ENCODE results near the gene ZNF319.
"Not testable (repeated sequence)": the region's sequence is repeated elsewhere in the genome, so short reads cannot be mapped to it uniquely, and the experiment has no call there.

ZNF319 gene

GRCh38 chr16:57985204-57986181, 15.0 kb downstream of the ZNF319 start:
- no peak for DNase-seq (ENCODE audit: extremely low spot score, insufficient read length, low read depth)
- no peak for FAIRE-seq

DNA sequence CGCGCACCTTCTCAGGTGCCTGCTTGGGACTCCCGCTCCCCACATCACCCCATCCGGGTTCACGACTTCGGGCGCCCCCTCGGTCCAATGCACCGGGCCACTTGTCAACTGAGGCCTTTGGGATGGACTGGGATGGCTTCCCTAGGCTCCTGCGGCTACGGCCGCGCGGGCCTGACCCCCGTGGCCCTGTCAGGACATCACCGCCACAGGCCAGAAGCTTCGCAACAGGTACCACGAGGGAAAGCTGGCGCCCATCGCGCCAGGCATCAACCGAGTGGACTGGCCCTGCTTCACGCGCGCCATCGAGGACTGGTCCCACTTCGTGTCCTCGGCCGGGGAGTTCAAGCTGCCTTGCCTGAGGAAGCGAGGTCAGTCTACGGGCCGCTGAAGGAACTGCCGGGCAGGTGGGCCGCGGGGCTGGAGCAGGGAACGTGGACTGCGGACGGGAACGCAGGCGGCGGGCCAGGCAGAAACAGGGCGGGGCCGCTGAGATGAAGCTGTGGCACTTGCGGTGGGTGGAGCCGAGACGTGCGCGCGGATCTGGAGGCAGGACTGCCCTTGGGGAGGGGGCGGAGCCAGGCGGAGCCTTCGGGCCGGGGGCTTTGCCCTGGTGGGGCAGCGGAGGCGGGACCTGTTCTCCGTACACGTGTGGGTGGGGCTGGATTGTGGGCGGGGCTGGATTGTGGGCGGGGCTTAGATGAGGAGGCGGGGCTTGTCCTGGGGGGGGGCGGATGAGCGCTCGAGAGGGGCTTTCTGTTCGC, 15.8 kb downstream of the ZNF319 start:
- peak; percentile 70 for DNase-seq (ENCODE audit: extremely low spot score, insufficient read length, low read depth)
- FAIRE-seq, result peak; percentile 84

DNA sequence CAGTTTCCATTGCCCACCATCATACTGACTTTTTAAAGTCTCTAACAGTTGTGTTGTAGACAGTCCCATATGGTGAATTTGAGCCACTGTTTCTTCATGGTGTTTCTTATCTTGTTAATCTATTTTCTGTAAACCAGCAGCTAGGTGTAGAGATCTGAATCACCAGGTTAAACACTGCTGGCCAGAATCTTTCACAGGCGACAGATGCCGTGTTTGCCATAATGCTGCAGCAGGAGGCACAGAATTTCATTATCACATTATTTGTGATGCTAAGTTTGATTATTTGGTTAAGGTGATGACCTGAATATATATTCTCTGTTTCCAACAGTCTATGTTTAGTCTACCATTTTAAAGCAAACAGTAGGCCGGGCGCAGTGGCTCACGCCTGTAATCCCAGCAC, 18.1 kb downstream of the ZNF319 start:
- FAIRE-seq (no peak), DNase-seq (ENCODE audit: extremely low spot score, insufficient read length, low read depth) (no peak)

DNA sequence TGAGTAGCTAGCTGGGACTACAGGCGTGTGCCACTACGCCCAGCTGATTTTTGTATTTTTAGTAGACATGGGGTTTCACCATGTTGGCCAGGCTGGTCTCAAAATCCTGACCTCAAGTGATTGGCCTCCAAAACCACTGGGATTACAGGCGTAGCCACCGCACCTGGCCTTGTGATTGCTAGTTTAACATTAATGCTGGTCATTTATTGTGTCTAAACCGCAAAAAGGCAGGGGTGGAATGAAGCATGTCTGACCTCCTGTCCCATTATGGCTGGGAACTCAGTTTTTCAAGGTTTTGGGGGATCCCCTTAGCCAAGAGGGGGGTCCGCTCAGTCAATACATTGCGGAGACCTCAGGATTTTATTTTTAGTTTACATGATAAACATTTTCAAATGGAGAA, 18.8 kb downstream of the ZNF319 start:
- FAIRE-seq (no peak), DNase-seq (ENCODE audit: extremely low spot score, insufficient read length, low read depth) (no peak)

- no peak for DNase-seq (ENCODE audit: extremely low spot score, insufficient read length, low read depth)
- no peak for FAIRE-seq
Observed at GRCh38 chr16:57979006-57979585, 21.4 kb downstream of the ZNF319 start.

GRCh38 chr16:57978070-57978465, 22.4 kb downstream of the ZNF319 start:
- DNase-seq (ENCODE audit: extremely low spot score, insufficient read length, low read depth); FAIRE-seq: not testable (repeated sequence)

DNA sequence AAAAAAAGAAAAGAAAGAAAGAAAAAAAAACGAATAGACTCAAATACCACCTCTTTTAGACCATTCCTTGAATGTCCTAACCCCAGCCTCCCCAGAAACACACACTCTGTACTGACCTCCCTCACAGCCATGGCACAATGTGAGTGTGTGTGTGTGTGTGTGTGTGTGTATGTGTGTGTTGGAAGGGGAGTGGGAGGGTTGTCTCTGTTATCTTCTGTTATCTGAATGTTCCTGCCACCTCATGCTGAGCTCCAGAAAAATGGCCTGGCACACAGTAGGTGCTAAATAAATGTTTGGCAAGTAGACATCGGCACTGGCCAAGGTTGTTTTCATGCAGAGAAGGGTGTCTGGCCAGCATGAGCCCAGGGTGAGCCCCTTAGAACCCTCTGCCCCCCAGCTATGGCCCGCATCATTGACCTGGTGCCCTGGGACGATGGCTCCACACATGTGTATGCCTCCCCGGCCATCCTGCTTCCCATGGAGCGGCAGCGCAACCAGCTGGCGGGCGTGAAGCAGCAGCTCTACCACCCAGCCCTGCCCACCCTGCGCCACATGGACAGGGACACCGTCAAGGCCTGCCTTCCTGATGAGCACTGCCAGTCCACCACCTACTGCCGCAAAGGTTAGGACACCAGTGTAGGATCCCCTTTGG, 22.9 kb downstream of the ZNF319 start:
- DNase-seq (ENCODE audit: extremely low spot score, insufficient read length, low read depth) (no peak), FAIRE-seq (no peak)

DNA sequence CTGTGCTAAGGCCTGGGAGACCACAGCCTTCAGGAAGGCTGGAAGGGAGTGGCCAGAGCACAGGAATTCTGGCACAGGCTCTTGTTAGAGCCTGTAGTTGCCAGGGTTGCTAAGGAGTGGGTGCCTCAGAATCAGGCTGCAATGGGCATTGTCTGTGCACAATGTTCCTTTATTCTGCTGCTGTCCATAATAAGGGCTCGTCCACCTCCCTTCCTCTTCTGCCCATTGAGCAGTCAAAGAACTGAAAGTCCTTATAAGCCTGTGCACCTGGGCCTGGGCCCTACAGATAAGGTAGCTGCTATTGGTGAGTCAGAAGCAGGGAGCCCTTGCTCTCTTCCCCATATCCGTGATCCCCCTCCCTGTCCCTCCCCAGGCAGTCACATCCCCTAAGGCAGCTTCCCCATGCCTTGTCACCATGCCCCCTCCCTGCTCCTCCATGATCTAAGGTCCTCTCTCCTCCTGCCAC, 24.1 kb downstream of the ZNF319 start:
- FAIRE-seq, result no peak

DNA sequence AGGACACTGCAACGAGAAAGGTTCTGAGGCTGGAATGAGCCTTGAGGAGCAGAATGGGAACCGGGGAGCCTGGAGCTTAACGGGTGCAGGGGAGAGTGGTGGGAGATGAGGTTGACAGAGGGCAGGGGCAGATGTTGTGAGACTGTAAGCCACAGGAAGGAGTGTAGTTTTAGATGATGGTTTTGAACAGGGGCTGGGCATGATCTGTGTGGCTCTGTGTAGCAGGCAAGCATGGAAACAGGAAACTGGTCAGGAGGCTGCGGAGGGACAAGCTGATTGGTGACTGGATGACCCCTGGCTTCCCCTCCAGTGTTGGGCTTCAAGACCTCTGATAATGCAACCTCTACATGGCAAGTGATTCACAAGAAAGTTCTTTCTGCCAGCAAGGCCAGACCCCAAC, 28.2 kb downstream of the ZNF319 start:
- DNase-seq (ENCODE audit: extremely low spot score, insufficient read length, low read depth), result no peak
- FAIRE-seq, result no peak

More for the DNA sequence above, 24.1 kb downstream of the ZNF319 start:
- no peak for DNase-seq (ENCODE audit: extremely low spot score, insufficient read length, low read depth)

GRCh38 chr16:57971848-57972247, 28.6 kb downstream of the ZNF319 start:
- FAIRE-seq (no peak), DNase-seq (ENCODE audit: extremely low spot score, insufficient read length, low read depth) (no peak)

- no peak for FAIRE-seq
- no peak for DNase-seq (ENCODE audit: extremely low spot score, insufficient read length, low read depth)
Observed at GRCh38 chr16:57970970-57971369, 29.5 kb downstream of the ZNF319 start, which contains the start of gene CNGB1. Gene CNGB1, minus strand, starts transcription at chr16:57971128. Its CDS starts 3,842 bp downstream, at chr16:57967286.

GRCh38 chr16:57970319-57970718, 30.2 kb downstream of the ZNF319 start:
- FAIRE-seq (no peak), DNase-seq (ENCODE audit: extremely low spot score, insufficient read length, low read depth) (no peak)

GRCh38 chr16:57969451-57970123, 30.9 kb downstream of the ZNF319 start:
- FAIRE-seq (no peak), DNase-seq (ENCODE audit: extremely low spot score, insufficient read length, low read depth) (no peak)

DNA sequence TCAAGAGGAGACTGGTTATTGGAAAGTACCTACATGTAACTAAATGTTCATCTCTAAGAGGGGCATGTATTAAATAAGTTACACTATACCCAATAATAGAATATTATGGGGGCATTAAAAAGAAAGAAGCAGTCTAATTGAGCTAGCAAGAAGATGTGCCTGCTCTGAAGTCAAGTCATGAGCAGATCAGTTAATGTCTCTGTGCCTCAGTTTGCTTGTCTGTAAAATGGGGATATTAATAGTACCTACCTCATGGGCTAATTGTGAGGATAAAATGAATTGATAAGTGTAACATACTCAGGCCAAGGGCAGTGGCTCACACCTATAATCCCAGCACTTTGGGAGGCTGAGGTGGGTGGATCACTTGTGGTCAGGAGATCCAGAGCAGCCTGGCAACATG, 32.6 kb downstream of the ZNF319 start:
- DNase-seq (ENCODE audit: extremely low spot score, insufficient read length, low read depth) (no peak), FAIRE-seq (no peak)

GRCh38 chr16:57966986-57967385, 33.5 kb downstream of the ZNF319 start:
- FAIRE-seq, result no peak

GRCh38 chr16:57966204-57966771, 34.2 kb downstream of the ZNF319 start:
- DNase-seq (ENCODE audit: extremely low spot score, insufficient read length, low read depth) (no peak), FAIRE-seq (no peak)

More at GRCh38 chr16:57966986-57967385, 33.5 kb downstream of the ZNF319 start:
- DNase-seq (ENCODE audit: extremely low spot score, insufficient read length, low read depth), result no peak

DNA sequence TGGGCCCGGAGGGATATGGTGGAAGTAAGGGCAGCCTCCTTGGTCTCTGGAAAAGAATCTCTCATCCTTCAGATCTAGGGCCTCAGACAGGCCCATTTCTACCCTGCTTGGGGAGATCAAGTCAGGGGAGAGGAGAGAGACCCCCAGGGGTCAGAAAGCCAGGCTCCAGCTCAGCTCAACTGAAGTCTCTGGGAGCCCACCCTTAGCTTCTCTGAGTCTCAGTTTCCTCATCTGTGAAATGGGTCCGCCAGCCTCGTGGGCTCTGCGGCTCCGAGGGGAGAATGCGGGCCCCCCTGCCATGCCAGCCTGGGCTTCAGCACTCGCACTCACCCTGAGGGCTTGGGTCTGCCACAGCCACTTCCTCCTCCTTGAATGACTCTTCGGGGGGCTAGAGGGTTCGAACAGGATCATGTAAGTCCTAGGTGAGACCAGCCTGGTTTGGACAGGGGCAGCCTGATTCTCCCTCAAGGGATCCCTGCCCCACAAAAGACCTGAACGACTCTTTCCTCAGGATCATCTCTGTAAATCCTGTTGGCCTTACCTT, 36.2 kb downstream of the ZNF319 start:
- no peak for DNase-seq (ENCODE audit: extremely low spot score, insufficient read length, low read depth)
- no peak for FAIRE-seq

- DNase-seq (ENCODE audit: extremely low spot score, insufficient read length, low read depth) (no peak), FAIRE-seq (no peak)
Observed at GRCh38 chr16:57962756-57963155, 37.7 kb downstream of the ZNF319 start.

DNA sequence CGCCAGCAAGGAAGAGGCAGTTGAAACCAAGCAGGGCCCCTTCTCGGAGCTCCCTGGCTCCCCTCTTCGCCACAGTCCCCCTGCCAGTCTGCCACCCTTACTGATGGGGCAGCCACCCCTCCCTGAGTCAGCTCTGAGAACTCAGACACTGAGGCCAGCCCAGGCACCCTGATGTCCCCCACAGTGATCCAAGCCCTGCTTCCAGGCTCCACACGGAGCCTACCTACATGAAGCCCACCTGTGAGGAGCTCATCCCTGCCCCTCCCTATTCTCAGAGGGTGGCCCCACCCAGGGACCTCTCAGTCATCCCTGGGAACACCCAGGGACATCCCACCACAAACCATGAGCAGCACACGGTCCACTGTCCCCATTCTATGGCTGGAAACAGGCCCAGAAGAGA, 38.4 kb downstream of the ZNF319 start:
- FAIRE-seq, result no peak
- no peak for DNase-seq (ENCODE audit: extremely low spot score, insufficient read length, low read depth)
